SK-N-SH treated with all-trans-retinoic acid at 6 μM for 48 hours (cell line): Measurements from ENCODE around the gene SLC13A5.

Source experiments
- ATAC-seq: fragments of 200-7000 bp; cut with Tn5 transposase; 3 replicates; pipeline ENCODE4 v1.9.1; 2020; ENCODE audit warnings: mild to moderate bottlenecking, moderate library complexity
- BACH2 ChIP-seq: fragments of 250-450 bp; sonication (Bioruptor Pico); IDR thresholded peaks from 2 replicates; pipeline ENCODE4 v1.9.0; 2021; ENCODE audit warnings: mild to moderate bottlenecking, borderline replicate concordance
- CSDC2 ChIP-seq: fragments of 250-450 bp; sonication (Bioruptor Pico); IDR thresholded peaks from 2 replicates; pipeline ENCODE4 v1.5.0; 2020; ENCODE audit warnings: mild to moderate bottlenecking, moderate library complexity
- ESRRG ChIP-seq: fragments of 250-450 bp; sonication (Bioruptor Pico); IDR thresholded peaks from 2 replicates; pipeline ENCODE4 v1.6.1; 2021; ENCODE audit warnings: mild to moderate bottlenecking
- GLIS3 ChIP-seq: fragments of 250-450 bp; sonication (Bioruptor Pico); IDR thresholded peaks from 2 replicates; pipeline ENCODE4 v1.5.0; 2020; ENCODE audit warnings: mild to moderate bottlenecking, moderate library complexity
- ISL1 ChIP-seq: fragments of 250-450 bp; sonication (Bioruptor Pico); IDR thresholded peaks from 2 replicates; pipeline ENCODE4 v2.1.2; 2022; ENCODE audit warnings: mild to moderate bottlenecking, moderate library complexity
- OSR1 ChIP-seq: fragments of 250-450 bp; sonication (Bioruptor Pico); IDR thresholded peaks from 2 replicates; pipeline ENCODE4 v1.8.0; 2022; ENCODE audit warnings: moderate library complexity, mild to moderate bottlenecking, inconsistent platforms
- POU6F1 ChIP-seq: fragments of 250-450 bp; sonication (Bioruptor Pico); IDR thresholded peaks from 2 replicates; pipeline ENCODE4 v1.8.0; 2021; ENCODE audit warnings: low read depth, mild to moderate bottlenecking, moderate library complexity, borderline replicate concordance
- PPARA ChIP-seq: fragments of 250-450 bp; sonication (Bioruptor Pico); IDR thresholded peaks from 2 replicates; pipeline ENCODE4 v1.5.0; 2020; ENCODE audit warnings: mild to moderate bottlenecking, borderline replicate concordance
- TOX ChIP-seq: fragments of 250-450 bp; sonication (Bioruptor Pico); IDR thresholded peaks from 2 replicates; pipeline ENCODE4 v1.8.0; 2021; ENCODE audit warnings: mild to moderate bottlenecking, moderate library complexity, borderline replicate concordance
- TSHZ2 ChIP-seq: fragments of 250-450 bp; sonication (Bioruptor Pico); IDR thresholded peaks from 2 replicates; pipeline ENCODE4 v1.5.0; 2020; ENCODE audit warnings: mild to moderate bottlenecking, moderate library complexity
- ZFP3 ChIP-seq: fragments of 250-450 bp; sonication (Bioruptor Pico); IDR thresholded peaks from 2 replicates; pipeline ENCODE4 v1.5.0; 2020; ENCODE audit warnings: mild to moderate bottlenecking, moderate library complexity
- ZFP30 ChIP-seq: fragments of 450-650 bp; formaldehyde crosslinking; IDR thresholded peaks from 2 replicates; pipeline ENCODE4 v1.5.0; 2022; ENCODE audit warnings: mild to moderate bottlenecking, moderate library complexity
- ZNF565 ChIP-seq: fragments of 450-650 bp; formaldehyde crosslinking; conservative IDR thresholded peaks from 2 replicates; pipeline ENCODE4 v1.5.0; 2020; ENCODE audit warnings: low read depth, mild to moderate bottlenecking, moderate library complexity
- ZNF70 ChIP-seq: fragments of 450-650 bp; formaldehyde crosslinking; IDR thresholded peaks from 2 replicates; pipeline ENCODE4 v1.5.0; 2020; ENCODE audit warnings: mild to moderate bottlenecking, moderate library complexity
- ZNF8 ChIP-seq: fragments of 450-650 bp; formaldehyde crosslinking; IDR thresholded peaks from 2 replicates; pipeline ENCODE4 v1.5.0; 2020; ENCODE audit warnings: mild to moderate bottlenecking, moderate library complexity
- TF ChIP-seq, protein P1 (sequence below): fragments of 250-450 bp; sonication (Bioruptor Pico); IDR thresholded peaks from 2 replicates; pipeline ENCODE4 v1.5.1; 2021; ENCODE audit warnings: mild to moderate bottlenecking, moderate library complexity
- TF ChIP-seq, protein P2 (sequence below): fragments of 250-450 bp; sonication (Bioruptor Pico); IDR thresholded peaks from 2 replicates; pipeline ENCODE4 v1.8.0; 2020; ENCODE audit warnings: mild to moderate bottlenecking, moderate library complexity, borderline replicate concordance
- TF ChIP-seq, protein P3 (sequence below): fragments of 250-450 bp; sonication (Bioruptor Pico); IDR thresholded peaks from 2 replicates; pipeline ENCODE4 v1.5.1; 2020; ENCODE audit warnings: low read depth, mild to moderate bottlenecking, moderate library complexity

SLC13A5 gene

DNA sequence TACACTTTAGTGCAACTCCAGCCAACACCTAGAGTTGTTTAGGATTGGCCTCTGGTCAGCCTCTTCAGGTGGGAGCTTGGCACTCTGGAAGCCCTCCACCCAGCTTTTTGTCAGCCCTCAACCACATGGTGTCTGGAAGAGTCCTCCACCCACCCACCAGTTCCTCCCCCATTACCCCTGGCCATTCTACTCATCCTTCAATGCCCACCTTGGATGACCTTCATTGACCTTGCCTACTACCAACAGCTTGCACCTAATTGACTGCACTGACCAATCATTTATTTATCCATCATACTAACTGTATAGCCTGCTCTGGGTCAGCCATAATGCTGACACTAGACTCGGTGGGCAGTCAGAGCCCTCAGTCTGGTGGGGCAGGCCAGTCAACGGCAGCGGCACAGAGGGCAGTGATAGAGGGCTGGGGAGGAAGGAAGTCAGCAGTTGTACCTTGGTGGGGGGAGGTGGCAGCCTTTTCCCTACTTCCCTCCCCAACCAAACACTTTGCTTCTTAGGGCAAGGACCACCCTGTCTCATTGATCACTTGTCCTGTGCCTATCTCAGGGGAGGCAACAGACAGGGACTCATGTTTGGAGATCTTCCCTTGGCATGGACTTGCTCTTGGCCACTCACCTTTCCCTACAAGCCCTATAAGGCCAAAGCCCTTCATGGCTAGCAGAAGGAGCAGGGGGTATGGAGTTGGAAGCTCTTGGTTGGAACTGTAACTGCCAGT is 29.3 kb downstream of the SLC13A5 start (continued):
- TF ChIP-seq TSHZ2 (CRISPR knock-in tag) (no peak), ZFP3 (no peak), ESRRG (CRISPR knock-in tag) (no peak), BACH2 (no peak), ISL1 (CRISPR knock-in tag) (no peak)

- ATAC-seq: no peak
Observed at GRCh38 chr17:6683081-6683684, 30.0 kb downstream of the SLC13A5 start.

DNA sequence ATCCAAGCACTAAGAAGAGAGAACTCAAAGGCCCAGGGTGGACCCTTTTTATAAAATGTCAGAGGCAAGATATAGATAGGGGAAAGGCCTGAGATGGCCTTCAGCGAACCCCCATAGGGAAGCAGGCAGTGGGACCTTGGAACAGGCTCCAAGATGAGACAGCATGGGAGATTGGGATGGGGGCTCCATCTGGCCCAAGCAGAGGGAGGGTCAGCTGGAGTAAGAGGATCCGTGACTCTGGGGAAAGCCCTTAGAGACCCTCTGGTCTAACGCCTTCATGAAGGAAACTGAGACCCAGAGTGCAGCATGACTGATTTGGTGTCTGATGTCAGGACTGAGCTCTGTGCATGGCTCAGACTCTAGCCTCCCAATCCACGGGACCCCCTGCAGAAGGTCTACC is 30.8 kb downstream of the SLC13A5 start:
- no peak for ATAC-seq

More at GRCh38 chr17:6683081-6683684, 30.0 kb downstream of the SLC13A5 start:
- TF ChIP-seq ESRRG (CRISPR knock-in tag): no peak
- TF ChIP-seq, protein P1, sequence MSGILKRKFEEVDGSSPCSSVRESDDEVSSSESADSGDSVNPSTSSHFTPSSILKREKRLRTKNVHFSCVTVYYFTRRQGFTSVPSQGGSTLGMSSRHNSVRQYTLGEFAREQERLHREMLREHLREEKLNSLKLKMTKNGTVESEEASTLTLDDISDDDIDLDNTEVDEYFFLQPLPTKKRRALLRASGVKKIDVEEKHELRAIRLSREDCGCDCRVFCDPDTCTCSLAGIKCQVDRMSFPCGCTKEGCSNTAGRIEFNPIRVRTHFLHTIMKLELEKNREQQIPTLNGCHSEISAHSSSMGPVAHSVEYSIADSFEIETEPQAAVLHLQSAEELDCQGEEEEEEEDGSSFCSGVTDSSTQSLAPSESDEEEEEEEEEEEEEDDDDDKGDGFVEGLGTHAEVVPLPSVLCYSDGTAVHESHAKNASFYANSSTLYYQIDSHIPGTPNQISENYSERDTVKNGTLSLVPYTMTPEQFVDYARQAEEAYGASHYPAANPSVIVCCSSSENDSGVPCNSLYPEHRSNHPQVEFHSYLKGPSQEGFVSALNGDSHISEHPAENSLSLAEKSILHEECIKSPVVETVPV (CRISPR knock-in tag): no peak
- no peak for TF ChIP-seq CSDC2
- TF ChIP-seq TOX: no peak
- TF ChIP-seq BACH2: no peak
- TF ChIP-seq, protein P2, sequence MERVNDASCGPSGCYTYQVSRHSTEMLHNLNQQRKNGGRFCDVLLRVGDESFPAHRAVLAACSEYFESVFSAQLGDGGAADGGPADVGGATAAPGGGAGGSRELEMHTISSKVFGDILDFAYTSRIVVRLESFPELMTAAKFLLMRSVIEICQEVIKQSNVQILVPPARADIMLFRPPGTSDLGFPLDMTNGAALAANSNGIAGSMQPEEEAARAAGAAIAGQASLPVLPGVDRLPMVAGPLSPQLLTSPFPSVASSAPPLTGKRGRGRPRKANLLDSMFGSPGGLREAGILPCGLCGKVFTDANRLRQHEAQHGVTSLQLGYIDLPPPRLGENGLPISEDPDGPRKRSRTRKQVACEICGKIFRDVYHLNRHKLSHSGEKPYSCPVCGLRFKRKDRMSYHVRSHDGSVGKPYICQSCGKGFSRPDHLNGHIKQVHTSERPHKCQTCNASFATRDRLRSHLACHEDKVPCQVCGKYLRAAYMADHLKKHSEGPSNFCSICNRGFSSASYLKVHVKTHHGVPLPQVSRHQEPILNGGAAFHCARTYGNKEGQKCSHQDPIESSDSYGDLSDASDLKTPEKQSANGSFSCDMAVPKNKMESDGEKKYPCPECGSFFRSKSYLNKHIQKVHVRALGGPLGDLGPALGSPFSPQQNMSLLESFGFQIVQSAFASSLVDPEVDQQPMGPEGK (CRISPR knock-in tag): no peak
- no peak for TF ChIP-seq PPARA
- TF ChIP-seq GLIS3 (CRISPR knock-in tag): no peak
- no peak for TF ChIP-seq ZNF565 (CRISPR knock-in tag)

More for the DNA sequence above, 30.8 kb downstream of the SLC13A5 start:
- no peak for TF ChIP-seq ISL1 (CRISPR knock-in tag)
- TF ChIP-seq TOX: no peak
- no peak for TF ChIP-seq OSR1
- TF ChIP-seq, protein P2 (CRISPR knock-in tag): no peak
- TF ChIP-seq ZFP30 (CRISPR knock-in tag): no peak
- TF ChIP-seq ZNF8: no peak
- no peak for TF ChIP-seq CSDC2
- TF ChIP-seq, protein P3, sequence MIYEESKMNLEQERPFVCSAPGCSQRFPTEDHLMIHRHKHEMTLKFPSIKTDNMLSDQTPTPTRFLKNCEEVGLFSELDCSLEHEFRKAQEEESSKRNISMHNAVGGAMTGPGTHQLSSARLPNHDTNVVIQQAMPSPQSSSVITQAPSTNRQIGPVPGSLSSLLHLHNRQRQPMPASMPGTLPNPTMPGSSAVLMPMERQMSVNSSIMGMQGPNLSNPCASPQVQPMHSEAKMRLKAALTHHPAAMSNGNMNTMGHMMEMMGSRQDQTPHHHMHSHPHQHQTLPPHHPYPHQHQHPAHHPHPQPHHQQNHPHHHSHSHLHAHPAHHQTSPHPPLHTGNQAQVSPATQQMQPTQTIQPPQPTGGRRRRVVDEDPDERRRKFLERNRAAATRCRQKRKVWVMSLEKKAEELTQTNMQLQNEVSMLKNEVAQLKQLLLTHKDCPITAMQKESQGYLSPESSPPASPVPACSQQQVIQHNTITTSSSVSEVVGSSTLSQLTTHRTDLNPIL (CRISPR knock-in tag): no peak
- TF ChIP-seq PPARA: no peak
- TF ChIP-seq GLIS3 (CRISPR knock-in tag): no peak
- TF ChIP-seq, protein P1 (CRISPR knock-in tag): no peak
- TF ChIP-seq POU6F1 (CRISPR knock-in tag): no peak
- TF ChIP-seq ZFP3: no peak
- no peak for TF ChIP-seq ESRRG (CRISPR knock-in tag)
- no peak for TF ChIP-seq ZNF70 (CRISPR knock-in tag)
- TF ChIP-seq, all 23 proteins: peak for 0
